GM12891 (cell line): Measurements from ENCODE around the gene PARD3.

Source experiments
- PAX5 ChIP-seq: IDR thresholded peaks from 2 replicates; pipeline ENCODE4 v1.6.1; 2011; ENCODE audit warnings: low read length, moderate library complexity, mild to moderate bottlenecking; ENCODE audit not compliant: insufficient read depth, severe bottlenecking
- POLR2A ChIP-seq: IDR thresholded peaks from 2 replicates; pipeline ENCODE4 v1.6.1; 2011; ENCODE audit warnings: low read depth, low read length, control low read depth
- POLR2AphosphoS5 ChIP-seq: IDR thresholded peaks from 2 replicates; pipeline ENCODE4 v1.6.1; 2011; ENCODE audit warnings: low read depth, low read length, control low read depth
- POU2F2 ChIP-seq: IDR thresholded peaks from 2 replicates; pipeline ENCODE4 v1.6.1; 2011; ENCODE audit warnings: low read depth, mild to moderate bottlenecking, control low read depth, low read length, moderate library complexity
- TAF1 ChIP-seq: IDR thresholded peaks from 2 replicates; pipeline ENCODE4 v1.6.1; 2011; ENCODE audit warnings: low read depth, low read length, control low read depth

- TF ChIP-seq POLR2A (no peak), POLR2AphosphoS5 (no peak), TAF1 (no peak), POU2F2 (no peak), PAX5 (no peak)
Observed at GRCh38 chr10:34773636-34774630, 41.2 kb downstream of the PARD3 start.
